SIG-M5 treated with dmso at 0.1 percent for 504 hours (cell line): ENCODE results near the gene PPP2R5B.

Experiments used
- DNase-seq: peaks from one replicate; lab custom pipeline; 2025; ENCODE audit not compliant: unreplicated experiment; lab: John Stamatoyannopoulos, UW

PPP2R5B gene

DNA sequence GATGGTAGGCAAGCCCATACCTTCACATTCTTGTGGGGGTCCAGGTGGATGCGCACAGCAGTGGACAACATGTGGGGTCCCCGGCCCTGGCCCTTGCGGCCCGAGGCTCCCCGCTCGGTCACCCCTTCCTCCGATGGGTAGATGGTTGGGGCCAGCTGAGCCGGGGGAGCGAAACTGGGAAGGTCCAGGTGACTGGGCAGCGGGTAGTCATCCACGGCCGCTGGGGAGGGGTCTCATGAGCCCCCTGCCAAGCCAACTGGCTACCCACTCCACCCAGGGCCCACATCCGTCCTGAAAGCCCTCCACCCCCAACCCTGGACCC, 18.2 kb upstream of the PPP2R5B start:
- DNase-seq: no peak

DNA sequence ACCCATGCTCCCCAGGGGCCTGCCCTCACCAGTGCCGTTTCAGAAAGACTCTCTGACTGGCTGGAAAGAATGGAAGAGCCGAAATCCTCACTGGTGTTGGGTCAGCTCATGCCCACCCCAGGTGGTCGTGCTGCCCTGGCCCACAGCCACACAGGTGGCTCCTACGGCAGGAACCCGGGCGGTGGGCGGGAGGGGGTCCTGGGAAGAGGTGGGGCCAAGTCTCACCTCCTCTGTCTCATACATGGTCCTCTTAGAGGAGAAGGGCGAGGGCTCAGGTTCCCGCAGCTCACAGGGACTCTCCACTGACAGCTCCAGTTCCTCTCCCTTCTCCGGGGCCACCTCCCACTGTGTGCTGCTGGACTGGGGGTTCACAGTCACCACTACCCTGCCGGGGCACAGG, 15.7 kb upstream of the PPP2R5B start:
- DNase-seq: no peak

DNA sequence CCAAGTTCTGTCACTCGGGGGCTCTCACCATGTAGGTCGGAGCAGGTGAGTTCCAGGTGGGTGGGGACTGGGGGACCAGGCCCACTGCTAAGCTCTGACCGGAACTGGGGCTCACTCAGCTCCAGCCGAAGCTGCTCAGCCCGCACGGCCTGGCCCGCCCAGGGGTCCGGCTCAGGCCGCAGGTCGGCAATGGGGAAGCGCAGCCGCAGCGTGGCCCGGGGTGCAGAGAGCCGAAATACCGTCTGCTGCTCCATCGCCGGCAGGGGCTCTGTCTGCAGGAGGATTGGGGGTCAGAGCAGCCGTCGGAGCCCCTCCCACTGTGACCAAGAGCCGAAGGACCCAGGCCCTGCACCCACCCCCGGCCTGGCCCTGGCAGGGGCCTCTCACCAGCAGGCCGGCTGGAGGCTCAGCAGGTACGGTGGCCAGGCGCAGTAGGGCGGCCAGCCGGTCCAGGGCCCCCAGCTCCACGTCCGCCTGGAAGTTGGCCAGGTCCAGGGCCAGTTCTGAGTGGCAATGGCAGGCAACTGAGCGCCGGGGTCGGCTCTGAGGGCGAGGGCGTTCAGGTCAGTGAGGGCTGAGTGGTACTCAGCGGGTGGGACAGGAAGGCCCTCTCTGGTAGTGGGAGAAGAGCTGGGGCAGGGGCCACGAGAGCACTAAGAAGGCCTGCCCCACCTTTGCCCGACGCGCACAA, 14.7 kb upstream of the PPP2R5B start:
- DNase-seq: no peak

DNA sequence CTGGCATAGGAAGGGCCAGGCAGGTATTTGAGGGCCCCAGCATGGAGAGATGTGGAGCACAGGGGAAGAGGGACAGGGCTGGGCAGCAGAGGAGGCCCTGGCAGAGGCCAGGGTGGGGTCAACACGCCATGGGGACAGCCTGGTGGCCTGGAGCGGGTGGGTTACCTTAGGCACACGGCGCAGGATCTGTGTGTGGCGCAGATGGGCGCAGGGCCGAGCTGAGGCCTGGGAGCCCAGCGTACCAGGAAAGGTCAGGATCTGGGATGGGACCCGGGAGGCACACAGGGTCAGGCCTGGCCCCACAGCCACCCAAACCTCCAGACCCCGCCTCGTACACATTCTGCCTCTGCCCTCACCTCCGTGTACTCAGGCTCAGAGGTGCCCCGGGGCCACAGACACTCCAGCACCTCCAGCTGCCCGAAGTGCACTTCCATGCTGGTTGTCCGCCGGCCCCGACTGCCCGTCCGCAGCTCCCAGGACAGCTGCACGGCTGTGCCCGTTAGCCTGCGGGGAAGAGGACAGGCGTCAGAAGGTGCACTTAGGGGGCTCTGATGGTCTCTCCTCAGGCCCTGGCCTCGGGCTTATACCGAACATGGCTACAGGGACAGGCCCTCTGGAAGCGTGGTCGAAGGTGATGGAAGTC, 13.9 kb upstream of the PPP2R5B start:
- DNase-seq: no peak

DNA sequence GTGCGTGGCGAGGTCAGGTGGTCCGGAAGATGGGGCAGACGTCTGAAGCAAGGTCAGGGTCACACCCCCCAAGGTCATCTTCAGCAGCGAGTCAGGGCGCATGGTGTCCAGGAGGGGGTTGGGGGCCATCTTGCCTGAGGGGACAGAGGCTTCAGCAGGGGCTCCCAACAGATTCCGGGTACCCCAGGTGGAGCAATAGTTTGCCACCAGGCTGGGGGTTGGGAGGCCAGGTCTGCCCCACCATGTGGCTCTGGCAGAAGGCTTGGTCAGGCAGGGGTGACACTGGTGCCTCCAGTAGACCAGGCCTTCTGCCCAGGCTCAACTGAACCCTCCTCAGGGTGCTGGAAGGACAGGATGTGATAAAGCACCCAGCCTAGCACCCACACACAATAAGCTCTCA, 13.3 kb upstream of the PPP2R5B start:
- no peak for DNase-seq

DNA sequence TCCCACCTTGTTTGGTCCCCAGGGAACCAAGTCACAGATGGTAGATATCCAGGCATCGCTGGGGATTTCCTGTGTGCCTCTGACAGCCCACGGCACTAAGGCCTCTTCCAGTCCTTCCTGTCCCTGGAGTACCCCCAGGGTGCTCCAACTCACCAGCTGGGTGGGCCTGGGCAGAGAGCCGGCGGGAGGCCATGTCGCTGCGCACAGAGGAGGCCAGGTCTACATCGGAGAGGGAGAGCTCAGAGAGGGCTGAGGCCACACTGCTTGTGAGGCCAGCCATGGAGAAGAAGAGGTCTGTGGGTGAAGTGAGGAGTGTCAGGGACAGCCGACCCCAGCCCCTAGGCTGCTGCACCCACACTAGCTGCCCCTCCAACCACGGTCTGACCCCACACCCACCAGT, 12.8 kb upstream of the PPP2R5B start:
- DNase-seq: no peak

DNA sequence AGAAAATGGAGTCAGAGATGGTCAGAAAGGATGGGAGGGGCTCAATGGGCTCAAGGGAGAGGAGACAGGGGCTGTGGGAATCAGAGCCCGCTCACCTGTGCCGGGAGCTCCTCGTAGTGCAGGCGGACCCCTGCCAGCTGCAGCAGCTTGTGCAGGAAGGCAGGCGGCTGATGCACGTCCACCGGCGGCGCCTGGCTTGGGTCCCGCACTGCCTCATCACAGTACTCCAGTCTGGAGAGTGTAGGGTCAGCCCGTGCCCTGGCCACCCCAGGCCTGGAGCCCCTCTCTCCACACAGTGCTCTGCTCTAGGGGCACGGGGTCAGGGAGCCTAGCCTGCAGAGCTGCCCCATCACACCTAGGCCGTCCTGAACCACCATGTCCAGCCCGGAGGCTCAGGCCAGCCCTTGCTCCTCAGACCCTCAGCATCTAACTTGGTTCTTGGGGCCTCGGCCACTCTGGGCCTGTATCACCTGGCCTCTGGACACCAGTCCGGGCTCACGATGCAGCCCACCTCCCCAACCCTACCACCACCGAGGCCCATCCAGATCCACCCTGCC, 11.2 kb upstream of the PPP2R5B start:
- DNase-seq: no peak

DNA sequence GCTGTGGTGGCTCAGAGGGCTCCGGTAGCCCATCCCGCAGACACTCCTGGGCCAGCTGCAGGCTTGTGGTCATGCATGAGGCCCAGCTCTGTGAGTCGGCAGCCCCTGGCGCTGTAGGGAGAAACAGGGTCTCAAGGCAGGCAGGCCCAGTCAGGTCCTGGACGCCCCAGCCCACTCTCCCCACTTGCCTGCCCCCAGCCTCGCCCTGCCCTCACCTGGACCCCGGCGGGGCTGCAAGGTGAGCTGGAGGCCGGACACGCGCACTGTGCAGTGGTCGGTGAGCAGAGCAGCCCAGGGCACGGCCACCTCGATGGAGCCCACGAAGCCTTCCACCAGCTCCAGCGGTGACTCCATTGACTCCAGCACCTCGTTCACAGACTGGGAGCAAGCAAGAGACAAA, 10.4 kb upstream of the PPP2R5B start:
- DNase-seq: no peak

DNA sequence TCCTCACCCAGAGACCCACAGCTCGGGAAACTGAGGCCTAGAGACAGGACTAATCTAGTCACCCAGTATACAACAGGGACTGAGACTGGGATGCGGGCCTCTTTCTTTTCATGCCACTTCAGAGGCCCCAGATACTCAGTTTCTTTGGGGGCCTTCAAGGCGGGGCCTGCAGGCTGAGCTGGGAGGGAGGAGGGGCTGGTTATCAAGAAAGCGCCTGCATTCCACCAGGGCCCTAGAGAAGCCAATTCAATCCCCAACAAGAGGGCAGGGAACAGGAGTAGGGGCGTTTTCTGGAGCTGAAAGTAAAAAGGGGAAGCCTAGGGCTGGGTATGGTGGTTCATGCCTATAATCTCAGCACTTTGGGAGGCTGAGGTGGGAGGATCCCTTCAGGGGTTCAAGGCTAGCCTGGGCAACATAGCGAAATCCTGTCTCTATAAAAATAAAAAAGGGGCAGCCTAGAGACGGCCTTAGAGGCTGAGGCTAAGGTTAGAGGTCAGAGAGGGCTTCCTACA, 9.1 kb upstream of the PPP2R5B start:
- DNase-seq: peak; percentile 15

DNA sequence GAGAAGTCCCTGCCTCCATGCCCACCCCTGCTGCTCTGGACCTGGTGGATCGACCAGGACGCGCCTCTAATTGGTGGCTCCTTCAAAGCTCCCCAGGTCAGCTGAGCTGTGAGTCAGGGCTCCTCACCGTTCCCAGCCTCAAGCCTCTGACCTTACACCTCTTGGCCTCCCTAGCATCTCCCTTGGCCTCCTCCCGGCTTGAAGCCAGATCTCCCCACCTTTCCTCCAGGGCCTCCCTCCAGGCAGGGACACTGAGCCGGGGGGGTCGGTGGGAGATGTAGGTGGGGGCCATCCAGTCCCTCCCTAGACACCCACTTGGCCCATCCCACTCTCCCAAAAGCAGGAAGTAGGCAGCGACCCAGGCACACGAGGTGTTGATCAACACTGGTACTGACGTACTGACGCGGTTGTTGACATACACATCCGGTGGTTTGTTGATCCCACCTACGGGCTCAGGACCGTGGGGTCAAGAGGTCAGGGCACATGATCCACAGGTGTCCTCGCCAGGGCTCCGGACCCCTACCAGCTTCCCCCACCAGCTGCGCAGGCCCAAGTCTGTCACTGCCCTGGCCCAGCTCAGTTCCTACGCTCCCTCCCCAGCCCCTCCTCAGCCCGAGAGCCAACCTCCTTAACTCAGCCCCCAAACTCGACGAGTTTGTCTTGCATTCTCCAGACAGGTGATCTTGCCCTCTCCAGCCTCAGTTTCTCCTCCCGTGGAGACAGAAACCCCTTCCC, 8.3 kb upstream of the PPP2R5B start:
- DNase-seq: peak; percentile 54

DNA sequence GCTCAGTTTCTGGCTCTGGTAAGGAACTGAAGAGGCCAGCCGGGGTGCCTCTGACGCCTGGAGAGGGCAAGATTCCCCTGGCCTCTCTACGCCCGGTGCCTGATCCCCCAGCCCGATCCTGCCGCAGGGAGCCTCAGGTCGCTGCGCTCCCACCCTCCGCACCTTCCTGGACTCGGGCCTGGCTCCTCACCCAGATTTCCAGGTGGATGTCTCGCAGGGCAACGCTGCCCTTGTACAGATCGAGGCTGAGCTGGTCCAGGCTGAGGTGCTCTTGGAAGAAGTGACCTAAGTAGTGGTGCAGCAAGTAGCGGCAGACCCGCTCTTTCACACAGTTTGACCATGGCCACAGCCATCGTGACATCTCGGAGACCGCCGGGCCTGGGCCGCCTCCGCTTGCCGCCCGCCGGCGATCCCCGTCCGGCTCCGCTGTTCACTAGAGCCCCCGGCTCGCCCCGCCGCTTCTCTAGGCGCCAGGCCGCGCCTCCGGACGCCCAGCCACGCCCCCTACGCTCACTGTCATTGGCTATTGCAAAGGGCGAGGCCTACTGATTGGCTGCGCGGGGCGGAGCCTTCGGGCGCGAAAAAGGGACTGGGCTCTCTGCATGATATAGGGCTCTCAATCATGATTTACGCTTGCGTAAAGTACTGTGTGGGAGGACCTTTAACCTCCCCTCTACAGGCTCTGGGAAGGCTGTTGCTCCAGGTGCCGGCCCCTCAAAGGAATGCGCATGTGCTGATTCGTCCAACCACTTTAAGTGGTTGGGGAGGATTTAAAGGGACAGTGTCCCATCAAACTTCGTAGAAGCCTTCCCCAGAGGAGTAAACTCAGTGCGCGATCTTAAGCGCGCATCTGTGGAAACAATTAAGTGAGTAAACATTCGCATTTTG, 7.5 kb upstream of the PPP2R5B start, which contains the start of gene ATG2A:
ATG2A (minus strand) TSS at position 435 of the 888 bp plus-strand sequence; CDS start at position 361, 74 bp downstream.
- peak; percentile 100 for DNase-seq

DNA sequence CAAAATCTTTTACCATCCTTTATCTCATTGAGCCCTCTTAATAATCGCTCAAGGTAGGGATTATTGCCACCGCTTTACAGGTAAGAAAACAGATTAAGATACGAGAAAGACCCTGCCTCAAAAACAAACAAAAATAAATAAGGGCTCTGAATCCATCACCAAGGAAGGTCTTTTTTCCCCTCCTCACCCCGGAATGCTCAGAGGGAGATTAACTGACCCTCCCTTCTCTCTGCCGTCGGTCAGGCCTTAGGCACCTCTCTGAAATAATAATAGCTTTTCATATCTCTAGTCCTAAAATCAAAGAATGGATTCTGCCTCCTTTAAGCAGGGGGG, 6.9 kb upstream of the PPP2R5B start:
- no peak for DNase-seq

DNA sequence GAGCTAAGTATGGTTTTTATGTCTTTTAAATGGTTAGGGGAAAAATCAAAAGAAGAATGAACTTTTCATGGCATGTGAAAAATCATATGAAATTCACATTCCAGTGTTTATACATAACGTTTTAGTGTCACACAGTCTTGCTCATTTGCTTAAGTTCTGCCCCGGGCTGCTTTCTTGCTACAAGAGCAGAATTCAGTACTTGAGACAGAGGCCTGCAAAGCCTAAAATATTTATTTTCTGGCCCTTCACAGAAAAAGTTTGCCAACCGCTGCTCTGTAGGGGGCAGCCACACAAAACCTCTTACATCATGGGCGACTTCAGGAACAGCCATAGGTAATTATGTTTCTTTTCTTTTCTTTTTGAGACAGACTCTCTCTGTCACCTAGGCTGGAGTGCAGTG, 6.5 kb upstream of the PPP2R5B start:
- DNase-seq: peak; percentile 55

DNA sequence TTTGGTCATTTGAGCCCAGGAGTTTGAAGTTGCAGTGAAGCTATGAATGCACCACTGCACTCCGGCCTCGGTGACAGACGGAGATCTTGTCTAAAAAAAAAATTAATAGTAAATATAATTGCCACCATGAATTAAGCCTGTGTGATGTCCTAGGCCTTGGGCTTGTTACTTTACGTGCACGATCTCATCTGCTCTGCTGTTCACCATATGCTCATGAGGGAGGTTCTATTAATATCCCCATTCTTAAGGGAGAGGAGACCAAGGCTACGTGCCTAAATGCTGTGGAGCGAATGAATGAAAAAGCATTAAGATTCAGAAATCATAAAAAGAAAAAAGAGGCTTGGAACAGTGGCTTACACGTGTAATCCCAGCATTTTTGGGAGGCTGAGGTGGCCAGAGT, 4.9 kb upstream of the PPP2R5B start:
- no peak for DNase-seq

DNA sequence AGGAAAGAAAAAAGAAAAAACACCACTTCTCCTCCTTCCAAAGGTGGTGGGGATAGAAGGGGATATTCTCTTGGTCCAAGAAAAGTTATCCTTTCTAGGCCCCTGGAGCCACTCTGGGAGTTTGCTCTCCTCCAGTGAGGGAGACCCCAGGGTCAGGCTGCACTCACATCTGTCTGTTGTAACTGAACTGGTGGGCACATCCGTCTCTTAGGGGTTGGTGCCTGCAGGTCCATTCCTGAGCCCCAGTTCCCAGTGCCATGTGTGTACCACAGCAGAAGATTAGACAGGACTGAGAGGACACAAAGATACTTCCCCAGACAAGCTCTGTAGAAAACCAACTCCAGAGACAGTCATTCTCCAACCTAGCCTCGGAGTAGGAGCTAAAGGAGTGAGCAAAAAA, 4.4 kb upstream of the PPP2R5B start:
- no peak for DNase-seq

DNA sequence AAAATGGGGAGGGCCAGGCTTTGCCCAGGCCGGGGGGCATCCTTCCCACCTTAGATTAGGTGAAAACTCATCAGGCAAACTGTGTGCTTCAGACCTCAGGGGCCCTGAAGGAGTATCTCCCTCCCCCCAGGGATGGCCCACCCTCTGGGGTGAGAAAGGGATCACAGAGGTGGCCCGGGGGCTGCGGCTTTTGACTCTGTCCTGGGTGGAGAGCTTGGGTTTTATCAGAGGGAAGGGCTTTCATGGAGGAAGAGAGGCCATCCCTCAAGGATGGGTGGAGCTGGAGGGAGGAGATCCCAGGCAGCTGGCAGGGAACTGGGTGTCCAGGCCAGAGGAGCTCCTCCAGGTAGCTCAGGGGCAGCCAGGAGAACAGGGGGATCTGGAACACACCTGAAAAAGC, 3.1 kb upstream of the PPP2R5B start:
- no peak for DNase-seq

DNA sequence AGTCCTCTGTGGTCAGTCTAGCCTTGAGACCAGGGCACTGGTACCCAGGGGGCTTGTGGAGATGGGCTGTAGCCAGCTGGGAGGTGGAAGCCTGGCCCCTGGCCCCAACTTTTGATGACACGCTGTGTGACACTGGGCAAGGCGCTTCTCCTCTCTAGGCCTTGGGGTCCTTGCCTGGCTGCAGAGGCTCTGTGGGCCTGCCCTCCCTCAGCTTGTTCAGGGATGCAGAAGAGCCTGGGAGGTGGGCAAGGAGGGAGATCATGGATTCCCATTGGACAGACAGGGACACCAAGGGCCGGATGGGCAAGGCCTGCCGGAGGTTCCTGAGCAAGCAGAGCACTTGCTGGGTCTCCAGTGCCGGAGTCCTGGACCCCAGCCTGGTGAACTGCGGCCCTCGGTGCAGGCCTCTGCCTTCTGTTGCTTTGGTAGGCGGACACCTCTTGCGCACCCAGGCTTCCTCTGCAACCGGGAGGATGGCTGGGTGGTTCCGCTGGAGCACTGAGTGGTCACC, 1.3 kb upstream of the PPP2R5B start:
- DNase-seq: no peak

DNA sequence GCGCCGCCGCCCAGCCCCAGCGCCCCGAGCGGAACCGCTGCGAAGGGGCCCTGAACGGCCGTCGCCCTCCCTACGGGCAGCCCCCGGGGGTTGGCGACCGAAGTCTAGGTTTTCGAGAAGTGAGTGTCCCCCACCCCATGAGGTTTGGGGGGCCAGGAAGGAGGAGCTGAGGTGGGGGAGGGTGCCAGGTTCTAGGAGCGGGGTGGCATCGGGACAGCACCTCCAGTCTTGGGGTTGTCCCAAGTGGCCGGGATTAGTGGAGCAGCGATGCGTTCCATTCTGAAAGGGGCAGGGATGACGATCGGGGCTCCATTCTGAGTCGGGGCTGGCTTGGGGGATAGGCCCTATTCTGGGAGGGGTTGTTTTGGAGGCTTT, 408 bp downstream of the PPP2R5B start:
- DNase-seq: no peak

DNA sequence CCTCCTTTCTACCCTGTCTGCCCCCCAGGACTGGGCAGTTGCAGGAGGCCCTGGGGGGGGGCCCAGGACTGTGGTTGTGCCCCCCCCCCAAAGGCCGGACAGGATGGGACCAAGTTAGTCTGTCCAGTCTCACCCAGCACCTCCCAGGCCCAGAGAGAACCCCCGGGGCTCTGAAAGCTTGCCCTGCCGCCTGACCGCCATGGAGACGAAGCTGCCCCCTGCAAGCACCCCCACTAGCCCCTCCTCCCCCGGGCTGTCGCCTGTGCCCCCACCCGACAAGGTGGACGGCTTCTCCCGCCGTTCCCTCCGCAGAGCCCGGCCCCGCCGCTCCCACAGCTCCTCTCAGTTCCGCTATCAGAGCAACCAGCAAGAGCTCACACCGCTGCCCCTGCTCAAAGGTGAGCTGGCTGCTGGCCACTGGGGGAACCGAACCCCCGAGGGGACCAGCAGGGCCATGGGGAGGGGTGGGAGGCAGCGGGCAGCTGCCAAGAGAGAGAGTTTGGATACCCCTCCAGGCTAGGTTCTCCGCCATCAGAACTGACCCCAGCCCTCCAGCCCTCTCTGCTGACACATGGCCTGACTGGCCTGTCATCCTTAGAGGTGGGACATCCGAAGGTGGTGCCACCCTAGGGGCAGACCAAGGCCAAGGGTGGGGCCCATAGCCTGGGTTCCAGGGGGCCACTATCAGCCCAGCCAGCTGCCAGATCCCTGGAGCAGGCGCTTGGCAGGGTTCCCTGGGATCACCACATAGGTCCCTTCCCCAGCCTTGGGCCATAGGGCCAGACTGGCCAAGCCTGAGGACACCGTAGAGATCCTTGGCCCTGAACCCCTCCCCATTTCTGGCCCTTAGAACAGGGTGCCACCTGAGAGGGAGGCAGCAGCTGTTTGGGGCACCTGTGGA, 1.3 kb downstream of the PPP2R5B start:
- no peak for DNase-seq

DNA sequence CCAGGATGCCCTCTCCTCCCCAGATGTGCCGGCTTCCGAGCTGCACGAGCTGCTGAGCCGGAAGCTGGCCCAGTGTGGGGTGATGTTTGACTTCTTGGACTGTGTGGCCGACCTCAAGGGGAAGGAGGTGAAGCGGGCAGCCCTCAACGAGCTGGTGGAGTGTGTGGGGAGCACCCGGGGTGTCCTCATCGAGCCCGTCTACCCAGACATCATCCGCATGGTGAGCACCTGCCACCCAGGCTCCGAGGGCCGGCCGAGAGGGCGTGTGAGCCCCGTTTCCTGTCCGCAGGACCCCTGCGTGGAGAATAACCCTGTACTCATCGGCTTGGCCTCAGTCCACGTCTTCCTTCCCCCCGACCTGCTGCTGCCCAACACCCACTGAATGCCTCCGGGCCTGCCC, 2.2 kb downstream of the PPP2R5B start:
- DNase-seq: no peak
